Lower leg skin (tissue), 3 donors: ENCODE data around the gene YTHDF1.

Experiments
- POLR2A ChIP-seq, 2 donors: fragments of 450-650 bp; IDR thresholded peaks; one replicate each; pipeline ENCODE4 v1.6.1; 2016 to 2017; ENCODE audit warnings: antibody characterized with exemption in 2 of 2, mild to moderate bottlenecking in 1 of 2, moderate library complexity in 1 of 2
- TF ChIP-seq, protein P1 (sequence below), 3 donors: fragments of 450-650 bp; IDR thresholded peaks; one replicate each; pipeline ENCODE4 v1.5.1; 2016; ENCODE audit warnings: antibody characterized with exemption in 3 of 3, mild to moderate bottlenecking in 3 of 3, moderate library complexity in 2 of 3

DNA sequence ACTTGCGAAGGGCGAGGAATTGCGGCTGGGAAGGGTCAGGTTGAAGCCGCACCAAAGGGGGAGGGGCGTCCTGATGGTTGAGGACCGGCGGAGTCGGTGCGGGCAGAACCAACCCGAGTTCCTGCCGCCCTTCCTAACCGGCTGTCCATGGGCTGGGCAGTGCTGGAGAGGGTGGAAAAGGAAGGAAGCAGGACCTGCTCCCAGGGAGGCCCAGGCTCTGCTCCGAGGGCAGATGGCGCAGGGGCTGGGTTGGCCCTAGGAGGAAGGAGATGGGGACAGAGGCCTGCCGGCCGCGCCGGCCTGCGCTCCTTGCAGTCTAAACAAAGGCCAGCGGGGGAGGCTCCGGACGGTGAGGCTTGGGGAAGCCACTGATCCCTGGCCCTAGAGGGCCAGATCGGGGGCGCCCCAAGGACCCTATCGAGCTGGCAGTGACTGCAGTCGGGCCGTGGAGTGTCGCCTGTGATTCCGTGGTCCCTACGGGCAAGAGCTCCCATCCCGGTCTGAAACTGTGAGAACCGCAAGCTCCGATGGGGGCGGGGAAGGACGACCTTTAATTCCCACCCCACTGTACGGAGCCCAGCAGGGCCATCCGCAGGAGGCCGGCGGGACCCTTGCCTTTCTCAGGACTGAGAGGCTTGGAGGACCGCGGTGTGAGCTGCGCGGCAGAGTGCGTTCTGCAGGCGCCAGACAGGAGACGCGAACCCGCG is 39.4 kb downstream of the YTHDF1 start:
- TF ChIP-seq POLR2A (IDR thresholded peaks at IDR 0.05), result no peak
- TF ChIP-seq, protein P1, sequence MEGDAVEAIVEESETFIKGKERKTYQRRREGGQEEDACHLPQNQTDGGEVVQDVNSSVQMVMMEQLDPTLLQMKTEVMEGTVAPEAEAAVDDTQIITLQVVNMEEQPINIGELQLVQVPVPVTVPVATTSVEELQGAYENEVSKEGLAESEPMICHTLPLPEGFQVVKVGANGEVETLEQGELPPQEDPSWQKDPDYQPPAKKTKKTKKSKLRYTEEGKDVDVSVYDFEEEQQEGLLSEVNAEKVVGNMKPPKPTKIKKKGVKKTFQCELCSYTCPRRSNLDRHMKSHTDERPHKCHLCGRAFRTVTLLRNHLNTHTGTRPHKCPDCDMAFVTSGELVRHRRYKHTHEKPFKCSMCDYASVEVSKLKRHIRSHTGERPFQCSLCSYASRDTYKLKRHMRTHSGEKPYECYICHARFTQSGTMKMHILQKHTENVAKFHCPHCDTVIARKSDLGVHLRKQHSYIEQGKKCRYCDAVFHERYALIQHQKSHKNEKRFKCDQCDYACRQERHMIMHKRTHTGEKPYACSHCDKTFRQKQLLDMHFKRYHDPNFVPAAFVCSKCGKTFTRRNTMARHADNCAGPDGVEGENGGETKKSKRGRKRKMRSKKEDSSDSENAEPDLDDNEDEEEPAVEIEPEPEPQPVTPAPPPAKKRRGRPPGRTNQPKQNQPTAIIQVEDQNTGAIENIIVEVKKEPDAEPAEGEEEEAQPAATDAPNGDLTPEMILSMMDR (IDR thresholded peaks at IDR 0.05), result no peak
